Measurements from ENCODE around the gene ERO1B.

The ERO1B gene

DNA sequence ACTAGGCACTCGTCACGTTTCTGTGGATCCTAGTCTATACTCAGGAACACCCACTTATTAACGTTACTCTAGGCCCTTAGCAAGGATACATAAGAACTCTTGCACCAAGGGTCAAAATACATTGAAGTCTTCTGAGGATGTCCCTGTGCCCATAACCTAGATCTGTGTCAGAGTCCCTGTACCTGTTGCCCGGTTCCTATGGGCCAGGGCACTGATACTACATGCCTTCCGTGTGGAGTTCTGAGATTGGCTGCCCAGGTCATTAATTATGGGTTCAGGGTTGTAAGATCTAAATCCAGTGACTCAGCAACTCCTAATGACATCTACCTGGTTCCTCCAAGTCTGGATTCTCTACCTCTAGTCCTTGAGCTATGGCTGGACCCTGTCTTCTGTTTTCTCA lies 69.9 kb downstream of the ERO1B start:
- H3K9me2 ChIP-seq (ENCODE audit: low read depth, low read length): no peaks in the 10 kb centered on the region
- H3F3A ChIP-seq (ENCODE audit: insufficient read depth, low read length): no peaks in the 10 kb centered on the region
- no peak overlapping the region for H3K9ac ChIP-seq (ENCODE audit: low read length)
- no peak overlapping the region for H3K4me3 ChIP-seq (ENCODE audit: low read depth, low read length, poor library complexity, severe bottlenecking)
- no peak overlapping the region for H2AFZ ChIP-seq (ENCODE audit: low read length)
- H3K4me2 ChIP-seq (ENCODE audit: low read length): no peak overlapping the region
- no peaks in the 10 kb centered on the region for H3K79me2 ChIP-seq (ENCODE audit: insufficient read depth, low read length)
- H3K27ac ChIP-seq (ENCODE audit: low read depth, low read length, poor library complexity, severe bottlenecking): no peak overlapping the region
- H3K9me3 ChIP-seq (ENCODE audit: low read length): no peaks in the 10 kb centered on the region
- TF ChIP-seq EZH2 (IDR thresholded peaks at IDR 0.05; ENCODE audit: borderline replicate concordance, low read length): no peak
- H4K20me1 ChIP-seq (ENCODE audit: insufficient read depth, low read length): no peaks in the 10 kb centered on the region
- peaks cover 32% of the 10 kb centered on the region; the same call in 1 of the 2 replicates for H3K36me3 ChIP-seq (ENCODE audit: insufficient read depth, low read length)
- H3K4me1 ChIP-seq (ENCODE audit: insufficient read depth, low read length, severe bottlenecking): no peaks in the 10 kb centered on the region
- no peaks in the 10 kb centered on the region for H3K27me3 ChIP-seq (ENCODE audit: insufficient read depth, low read length)

DNA sequence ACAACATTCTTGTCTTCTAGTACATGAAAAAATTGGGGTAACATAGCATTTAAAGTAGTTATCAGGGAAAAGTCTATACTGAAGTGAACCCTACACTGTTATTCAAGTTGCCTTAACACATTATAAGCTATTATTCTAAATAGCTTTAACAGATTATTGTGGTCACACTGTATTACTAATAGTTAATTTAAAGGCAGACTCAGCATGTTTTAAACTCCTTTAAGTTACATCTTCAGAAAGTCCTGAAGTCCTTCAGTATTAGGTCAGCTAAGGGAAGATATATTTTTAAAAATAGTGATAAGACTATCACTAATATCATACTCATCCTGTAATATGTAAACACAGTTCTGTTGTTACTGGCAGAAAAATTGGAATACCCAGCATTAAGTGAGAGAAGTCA lies 72.0 kb downstream of the ERO1B start:
- Histone ChIP-seq H3K9ac (ENCODE audit: low read length) (no peak overlapping the region), H3K4me2 (ENCODE audit: low read length) (no peak overlapping the region), H3K4me1 (ENCODE audit: insufficient read depth, low read length, severe bottlenecking) (no peaks in the 10 kb centered on the region), H3K9me2 (ENCODE audit: low read depth, low read length) (no peaks in the 10 kb centered on the region), H3K36me3 (ENCODE audit: insufficient read depth, low read length) (peaks cover 50% of the 10 kb centered on the region), H2AFZ (ENCODE audit: low read length) (no peak overlapping the region), H3K9me3 (ENCODE audit: low read length) (no peaks in the 10 kb centered on the region), H4K20me1 (ENCODE audit: insufficient read depth, low read length) (no peaks in the 10 kb centered on the region), H3K79me2 (ENCODE audit: insufficient read depth, low read length) (no peaks in the 10 kb centered on the region), H3F3A (ENCODE audit: insufficient read depth, low read length) (no peaks in the 10 kb centered on the region), H3K4me3 (ENCODE audit: low read depth, low read length, poor library complexity, severe bottlenecking) (no peak overlapping the region), H3K27ac (ENCODE audit: low read depth, low read length, poor library complexity, severe bottlenecking) (no peak overlapping the region), H3K27me3 (ENCODE audit: insufficient read depth, low read length) (no peaks in the 10 kb centered on the region)
- no peak for TF ChIP-seq EZH2 (IDR thresholded peaks at IDR 0.05; ENCODE audit: borderline replicate concordance, low read length)
- TF ChIP-seq, protein P1, sequence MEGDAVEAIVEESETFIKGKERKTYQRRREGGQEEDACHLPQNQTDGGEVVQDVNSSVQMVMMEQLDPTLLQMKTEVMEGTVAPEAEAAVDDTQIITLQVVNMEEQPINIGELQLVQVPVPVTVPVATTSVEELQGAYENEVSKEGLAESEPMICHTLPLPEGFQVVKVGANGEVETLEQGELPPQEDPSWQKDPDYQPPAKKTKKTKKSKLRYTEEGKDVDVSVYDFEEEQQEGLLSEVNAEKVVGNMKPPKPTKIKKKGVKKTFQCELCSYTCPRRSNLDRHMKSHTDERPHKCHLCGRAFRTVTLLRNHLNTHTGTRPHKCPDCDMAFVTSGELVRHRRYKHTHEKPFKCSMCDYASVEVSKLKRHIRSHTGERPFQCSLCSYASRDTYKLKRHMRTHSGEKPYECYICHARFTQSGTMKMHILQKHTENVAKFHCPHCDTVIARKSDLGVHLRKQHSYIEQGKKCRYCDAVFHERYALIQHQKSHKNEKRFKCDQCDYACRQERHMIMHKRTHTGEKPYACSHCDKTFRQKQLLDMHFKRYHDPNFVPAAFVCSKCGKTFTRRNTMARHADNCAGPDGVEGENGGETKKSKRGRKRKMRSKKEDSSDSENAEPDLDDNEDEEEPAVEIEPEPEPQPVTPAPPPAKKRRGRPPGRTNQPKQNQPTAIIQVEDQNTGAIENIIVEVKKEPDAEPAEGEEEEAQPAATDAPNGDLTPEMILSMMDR (IDR thresholded peaks at IDR 0.05; ENCODE audit: low read length): no peak

DNA sequence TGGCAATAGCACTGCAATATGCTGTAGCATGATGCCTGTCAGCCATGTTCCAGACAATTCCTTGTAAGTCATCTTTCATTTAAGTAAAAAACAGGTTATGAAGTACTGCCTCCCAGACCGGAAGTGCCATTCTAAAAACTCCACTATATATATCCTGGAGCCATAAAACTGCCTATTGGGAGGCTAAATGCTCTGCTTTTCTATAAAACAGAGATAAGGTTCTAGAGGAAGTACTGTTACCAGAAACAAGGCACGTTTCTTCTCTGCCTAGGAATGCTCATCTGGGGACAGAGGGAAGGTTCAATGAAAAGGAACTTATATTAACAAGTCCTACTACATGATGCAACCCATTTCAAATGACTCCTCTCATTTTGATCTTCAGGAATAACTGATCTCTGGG lies 72.6 kb downstream of the ERO1B start:
- no peaks in the 10 kb centered on the region for H3K4me1 ChIP-seq (ENCODE audit: insufficient read depth, low read length, severe bottlenecking)
- no peak overlapping the region for H3K4me2 ChIP-seq (ENCODE audit: low read length)
- H3K27me3 ChIP-seq (ENCODE audit: insufficient read depth, low read length): no peaks in the 10 kb centered on the region
- no peak for TF ChIP-seq EZH2 (IDR thresholded peaks at IDR 0.05; ENCODE audit: borderline replicate concordance, low read length)
- TF ChIP-seq, protein P1 (IDR thresholded peaks at IDR 0.05; ENCODE audit: low read length): no peak
- H3K9ac ChIP-seq (ENCODE audit: low read length): no peak overlapping the region
- no peak overlapping the region for H2AFZ ChIP-seq (ENCODE audit: low read length)
- H3K9me2 ChIP-seq (ENCODE audit: low read depth, low read length): no peaks in the 10 kb centered on the region
- H3K79me2 ChIP-seq (ENCODE audit: insufficient read depth, low read length): no peaks in the 10 kb centered on the region
- H3K4me3 ChIP-seq (ENCODE audit: low read depth, low read length, poor library complexity, severe bottlenecking): no peak overlapping the region
- no peaks in the 10 kb centered on the region for H3F3A ChIP-seq (ENCODE audit: insufficient read depth, low read length)
- peaks cover 52% of the 10 kb centered on the region for H3K36me3 ChIP-seq (ENCODE audit: insufficient read depth, low read length)
- no peaks in the 10 kb centered on the region for H3K9me3 ChIP-seq (ENCODE audit: low read length)
- H3K27ac ChIP-seq (ENCODE audit: low read depth, low read length, poor library complexity, severe bottlenecking): no peak overlapping the region
- no peaks in the 10 kb centered on the region for H4K20me1 ChIP-seq (ENCODE audit: insufficient read depth, low read length)

DNA sequence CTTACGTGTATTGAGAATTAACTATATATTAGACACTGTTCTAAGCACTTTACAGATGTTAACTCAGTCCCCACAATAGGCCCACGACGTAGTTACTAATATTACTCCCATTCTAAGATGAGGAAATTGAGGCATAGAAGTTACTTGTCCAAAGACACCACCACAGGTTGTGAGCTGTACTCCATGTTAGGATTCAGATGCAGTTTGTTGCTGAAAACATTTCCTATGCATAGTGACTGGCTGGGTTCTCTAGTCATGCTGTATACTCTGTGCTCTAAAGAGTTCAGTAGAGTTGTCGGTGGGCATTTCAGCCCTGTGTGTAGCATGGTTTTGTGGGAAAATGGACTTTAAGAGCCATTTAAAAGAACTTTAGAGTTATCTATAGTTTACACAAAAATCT lies 74.2 kb downstream of the ERO1B start:
- Histone ChIP-seq H2AFZ (ENCODE audit: low read length) (no peak overlapping the region), H3K9me2 (ENCODE audit: low read depth, low read length) (no peaks in the 10 kb centered on the region), H3K4me2 (ENCODE audit: low read length) (no peak overlapping the region), H3K9ac (ENCODE audit: low read length) (no peak overlapping the region), H3K4me3 (ENCODE audit: low read depth, low read length, poor library complexity, severe bottlenecking) (no peak overlapping the region), H3K4me1 (ENCODE audit: insufficient read depth, low read length, severe bottlenecking) (no peaks in the 10 kb centered on the region), H3K79me2 (ENCODE audit: insufficient read depth, low read length) (no peaks in the 10 kb centered on the region), H3K27ac (ENCODE audit: low read depth, low read length, poor library complexity, severe bottlenecking) (no peak overlapping the region), H3F3A (ENCODE audit: insufficient read depth, low read length) (no peaks in the 10 kb centered on the region), H4K20me1 (ENCODE audit: insufficient read depth, low read length) (no peaks in the 10 kb centered on the region), H3K9me3 (ENCODE audit: low read length) (no peaks in the 10 kb centered on the region), H3K36me3 (ENCODE audit: insufficient read depth, low read length) (peaks cover 67% of the 10 kb centered on the region), H3K27me3 (ENCODE audit: insufficient read depth, low read length) (no peaks in the 10 kb centered on the region)
- no peak for TF ChIP-seq EZH2 (IDR thresholded peaks at IDR 0.05; ENCODE audit: borderline replicate concordance, low read length)
- TF ChIP-seq, protein P1 (IDR thresholded peaks at IDR 0.05; ENCODE audit: low read length): no peak

Measured in OCI-LY1 (cell line).